Lower leg skin (tissue), 3 donors: ENCODE data around the gene SMARCB1.

Experiments used
- POLR2A ChIP-seq, 2 donors: fragments of 450-650 bp; IDR thresholded peaks; one replicate each; pipeline ENCODE4 v1.6.1; 2016 to 2017; ENCODE audit warnings: antibody characterized with exemption in 2 of 2, mild to moderate bottlenecking in 1 of 2, moderate library complexity in 1 of 2
- TF ChIP-seq, protein P1 (sequence below), 3 donors: fragments of 450-650 bp; IDR thresholded peaks; one replicate each; pipeline ENCODE4 v1.5.1; 2016; ENCODE audit warnings: antibody characterized with exemption in 3 of 3, mild to moderate bottlenecking in 3 of 3, moderate library complexity in 2 of 3

DNA sequence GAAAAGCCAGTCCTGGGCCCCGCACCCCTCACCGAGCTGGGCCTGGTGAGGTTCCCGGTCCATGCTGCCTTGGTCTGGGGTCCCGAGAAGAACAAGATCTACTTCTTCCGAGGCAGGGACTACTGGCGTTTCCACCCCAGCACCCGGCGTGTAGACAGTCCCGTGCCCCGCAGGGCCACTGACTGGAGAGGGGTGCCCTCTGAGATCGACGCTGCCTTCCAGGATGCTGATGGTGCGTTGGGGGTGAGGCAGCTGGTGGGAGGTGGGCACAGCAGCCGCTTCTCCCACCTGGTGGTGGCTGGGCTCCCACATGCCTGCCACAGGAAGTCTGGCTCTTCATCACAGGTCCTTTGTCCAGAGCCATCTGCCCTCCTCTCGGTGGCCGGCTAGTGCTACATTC lies 4.5 kb upstream of the SMARCB1 start:
- no peak for TF ChIP-seq POLR2A (IDR thresholded peaks at IDR 0.05)
- TF ChIP-seq, protein P1, sequence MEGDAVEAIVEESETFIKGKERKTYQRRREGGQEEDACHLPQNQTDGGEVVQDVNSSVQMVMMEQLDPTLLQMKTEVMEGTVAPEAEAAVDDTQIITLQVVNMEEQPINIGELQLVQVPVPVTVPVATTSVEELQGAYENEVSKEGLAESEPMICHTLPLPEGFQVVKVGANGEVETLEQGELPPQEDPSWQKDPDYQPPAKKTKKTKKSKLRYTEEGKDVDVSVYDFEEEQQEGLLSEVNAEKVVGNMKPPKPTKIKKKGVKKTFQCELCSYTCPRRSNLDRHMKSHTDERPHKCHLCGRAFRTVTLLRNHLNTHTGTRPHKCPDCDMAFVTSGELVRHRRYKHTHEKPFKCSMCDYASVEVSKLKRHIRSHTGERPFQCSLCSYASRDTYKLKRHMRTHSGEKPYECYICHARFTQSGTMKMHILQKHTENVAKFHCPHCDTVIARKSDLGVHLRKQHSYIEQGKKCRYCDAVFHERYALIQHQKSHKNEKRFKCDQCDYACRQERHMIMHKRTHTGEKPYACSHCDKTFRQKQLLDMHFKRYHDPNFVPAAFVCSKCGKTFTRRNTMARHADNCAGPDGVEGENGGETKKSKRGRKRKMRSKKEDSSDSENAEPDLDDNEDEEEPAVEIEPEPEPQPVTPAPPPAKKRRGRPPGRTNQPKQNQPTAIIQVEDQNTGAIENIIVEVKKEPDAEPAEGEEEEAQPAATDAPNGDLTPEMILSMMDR (IDR thresholded peaks at IDR 0.05): no peak
